Chondrocyte (in vitro differentiated cells): ENCODE results near the gene ATP5ME. TPM values are rescaled to one million over a fixed set of nuclear protein-coding genes. Genes with fewer than 3 reads are reported as not detected.
"Not testable (repeated sequence)": the region's sequence is repeated elsewhere in the genome, so short reads cannot be mapped to it uniquely, and the experiment has no call there.

Source experiments
- DNase-seq: peaks from one replicate; pipeline ENCODE4 v3.0.0; 2021; ENCODE audit warnings: mixed read lengths, low spot score
- H3K27ac Mint-ChIP-seq: one replicate; pipeline ENCODE4 v1.8.0; 2021; ENCODE audit warnings: mild to moderate bottlenecking, moderate library complexity, mixed read lengths; ENCODE audit not compliant: unreplicated experiment
- H3K27me3 Mint-ChIP-seq: 2 replicates; pipeline ENCODE4 v1.8.0; 2021; ENCODE audit warnings: low read depth, mixed read lengths
- H3K36me3 Mint-ChIP-seq: 2 replicates; pipeline ENCODE4 v1.8.0; 2021; ENCODE audit warnings: low read depth, mixed read lengths
- H3K4me1 Mint-ChIP-seq: 2 replicates; pipeline ENCODE4 v1.8.0; 2021; ENCODE audit warnings: low read depth, mild to moderate bottlenecking, mixed read lengths
- H3K4me3 Mint-ChIP-seq: one replicate; pipeline ENCODE4 v1.8.0; 2021; ENCODE audit warnings: mild to moderate bottlenecking, moderate library complexity, mixed read lengths; ENCODE audit not compliant: unreplicated experiment
- H3K9me3 Mint-ChIP-seq: 2 replicates; pipeline ENCODE4 v1.8.0; 2021; ENCODE audit warnings: low read depth, mixed read lengths
- CTCF ChIP-seq: fragments of 200-600 bp; sonication (generic); IDR thresholded peaks from 2 replicates; pipeline ENCODE4 v1.5.0; 2021; ENCODE audit warnings: antibody characterized with exemption, mild to moderate bottlenecking, moderate library complexity
- total RNA-seq: library from RNA; stranded (reverse); gene quantifications from 3 replicates; pipeline ENCODE4 v1.2.1, GENCODE V29; 2021

The ATP5ME gene
- total RNA-seq, 1 donor from 2014 or later = 240 TPM

GRCh38 chr4:649751-650310, 24.2 kb downstream of the ATP5ME start:
- Mint-ChIP-seq H3K27me3 (peaks cover 7% of the 10 kb centered on the region), H3K27ac (no peak overlapping the region), H3K4me3 (no peak overlapping the region), H3K9me3 (peaks cover 2% of the 10 kb centered on the region), H3K36me3 (no peaks in the 10 kb centered on the region), H3K4me1 (no peaks in the 10 kb centered on the region)
- DNase-seq = peak; percentile 89
- no peak for TF ChIP-seq CTCF

GRCh38 chr4:649293-649625, 24.8 kb downstream of the ATP5ME start:
- Mint-ChIP-seq H3K4me1 (no peaks in the 10 kb centered on the region), H3K4me3 (no peak overlapping the region), H3K27ac (no peak overlapping the region), H3K36me3 (no peaks in the 10 kb centered on the region), H3K27me3 (peaks cover 7% of the 10 kb centered on the region), H3K9me3 (peaks cover 2% of the 10 kb centered on the region)
- no peak for DNase-seq
- TF ChIP-seq CTCF = no peak

- peaks cover 2% of the 10 kb centered on the region for H3K9me3 Mint-ChIP-seq
- no peak overlapping the region for H3K27ac Mint-ChIP-seq
- H3K4me3 Mint-ChIP-seq = no peak overlapping the region
- TF ChIP-seq CTCF = no peak
- no peaks in the 10 kb centered on the region for H3K4me1 Mint-ChIP-seq
- H3K36me3 Mint-ChIP-seq = no peaks in the 10 kb centered on the region
- peak; percentile 73 for DNase-seq
- H3K27me3 Mint-ChIP-seq = peaks cover 7% of the 10 kb centered on the region
Measured at GRCh38 chr4:648579-649292, 25.3 kb downstream of the ATP5ME start.

- Mint-ChIP-seq H3K36me3 (no peaks in the 10 kb centered on the region), H3K4me3 (no peak overlapping the region), H3K27ac (no peak overlapping the region), H3K9me3 (peaks cover 7% of the 10 kb centered on the region), H3K27me3 (peaks cover 7% of the 10 kb centered on the region), H3K4me1 (no peaks in the 10 kb centered on the region)
- no peak for TF ChIP-seq CTCF
- DNase-seq = peak; percentile 38
Measured at GRCh38 chr4:647481-647880, 26.6 kb downstream of the ATP5ME start.

GRCh38 chr4:646460-646859, 27.6 kb downstream of the ATP5ME start:
- H3K4me1 Mint-ChIP-seq = no peaks in the 10 kb centered on the region
- no peak overlapping the region for H3K4me3 Mint-ChIP-seq
- H3K36me3 Mint-ChIP-seq = no peaks in the 10 kb centered on the region
- H3K9me3 Mint-ChIP-seq = peaks cover 7% of the 10 kb centered on the region
- TF ChIP-seq CTCF = no peak
- peaks cover 6% of the 10 kb centered on the region for H3K27me3 Mint-ChIP-seq
- peak; percentile 87 for DNase-seq
- H3K27ac Mint-ChIP-seq = no peak overlapping the region

GRCh38 chr4:642366-642765, 31.7 kb downstream of the ATP5ME start:
- H3K36me3 Mint-ChIP-seq, H3K4me3 Mint-ChIP-seq, H3K4me1 Mint-ChIP-seq, H3K27ac Mint-ChIP-seq: not testable (repeated sequence)
- H3K27me3 Mint-ChIP-seq = peaks cover 13% of the 10 kb centered on the region
- DNase-seq = peak; percentile 11
- H3K9me3 Mint-ChIP-seq = peaks cover 12% of the 10 kb centered on the region
